Stimulated activated CD4-positive, alpha-beta T cell treated with anti-CD3 and anti-CD28 coated beads, Interleukin-4, amount 100 ng/mL, for 1 hour (primary cell): ENCODE measurements around the gene OTUD3.

Experiments
- DNase-seq: peaks from one replicate; pipeline ENCODE4 v3.0.0-alpha.2; 2020

The OTUD3 gene

DNA sequence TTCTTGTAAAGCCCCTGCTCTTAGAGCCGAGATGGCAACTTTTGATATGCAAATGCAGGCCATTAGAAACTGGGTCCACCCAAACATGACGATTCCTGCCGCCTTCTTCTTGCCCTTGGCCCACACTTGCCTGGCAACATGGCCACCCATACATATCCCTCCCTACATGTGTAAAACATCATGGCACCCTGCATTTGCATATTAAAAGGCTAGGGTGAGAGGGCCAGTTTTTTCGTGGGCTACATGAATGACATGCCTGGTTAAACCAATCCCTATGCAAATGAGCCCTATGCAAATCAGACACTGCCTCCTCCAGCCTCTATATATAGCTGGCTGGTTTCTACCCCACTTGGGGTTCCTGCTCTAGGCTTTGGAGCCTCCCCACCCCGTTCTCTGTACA lies 78.4 kb downstream of the OTUD3 start:
- DNase-seq, result no peak
